DND-41 (cell line): Measurements from ENCODE around the gene PLCD1.

Experiments used
- EZH2 ChIP-seq: IDR thresholded peaks from 3 replicates; pipeline ENCODE4 v1.6.1; 2012; ENCODE audit warnings: borderline replicate concordance, low read depth, mild to moderate bottlenecking, moderate library complexity, low read length, inconsistent platforms; ENCODE audit not compliant: severe bottlenecking
- TF ChIP-seq, protein P1 (sequence below): IDR thresholded peaks from 2 replicates; pipeline ENCODE4 v1.5.1; 2012; ENCODE audit warnings: borderline replicate concordance, low read length, moderate library complexity, mild to moderate bottlenecking; ENCODE audit not compliant: poor library complexity, severe bottlenecking; ENCODE audit errors: extremely low read depth

DNA sequence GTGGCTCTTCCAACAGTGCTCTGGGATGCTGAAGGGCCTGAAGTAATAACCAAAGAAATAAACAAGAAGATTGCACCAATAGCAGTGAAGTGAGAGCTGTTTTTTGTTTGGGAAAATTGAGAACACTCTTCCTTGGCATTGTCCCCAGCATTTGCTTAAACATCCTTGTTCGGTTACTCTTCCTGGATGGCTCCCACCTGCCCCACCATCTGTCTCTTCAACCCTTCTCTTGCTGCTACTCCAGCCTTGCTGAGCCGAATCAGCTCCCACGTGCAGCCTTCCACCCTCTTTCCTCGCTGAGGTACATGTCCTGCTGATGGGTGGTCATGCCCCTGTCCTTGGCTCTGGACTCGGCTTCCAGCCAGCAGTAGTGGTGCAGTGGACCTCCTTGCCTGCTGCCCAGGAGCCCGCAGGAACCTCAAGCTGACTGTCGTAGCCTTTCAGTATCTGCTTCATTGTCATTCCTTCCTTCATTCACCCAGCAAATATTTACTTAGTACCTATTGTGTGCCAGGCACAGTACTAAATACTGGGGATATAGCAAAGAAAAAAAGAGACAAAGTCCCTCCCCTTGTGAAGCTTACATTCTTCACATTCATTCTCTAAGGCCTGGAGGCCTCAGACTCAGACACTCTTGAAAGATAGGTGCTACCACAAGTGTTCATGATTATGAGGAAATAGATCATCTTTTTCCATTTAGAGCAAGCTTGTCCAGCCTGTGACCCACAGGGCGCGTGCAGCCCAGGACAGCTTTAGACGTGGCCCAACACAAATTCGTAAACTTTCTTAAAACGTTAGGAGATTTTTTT, 56.0 kb downstream of the PLCD1 start:
- no peak for TF ChIP-seq EZH2
- TF ChIP-seq, protein P1, sequence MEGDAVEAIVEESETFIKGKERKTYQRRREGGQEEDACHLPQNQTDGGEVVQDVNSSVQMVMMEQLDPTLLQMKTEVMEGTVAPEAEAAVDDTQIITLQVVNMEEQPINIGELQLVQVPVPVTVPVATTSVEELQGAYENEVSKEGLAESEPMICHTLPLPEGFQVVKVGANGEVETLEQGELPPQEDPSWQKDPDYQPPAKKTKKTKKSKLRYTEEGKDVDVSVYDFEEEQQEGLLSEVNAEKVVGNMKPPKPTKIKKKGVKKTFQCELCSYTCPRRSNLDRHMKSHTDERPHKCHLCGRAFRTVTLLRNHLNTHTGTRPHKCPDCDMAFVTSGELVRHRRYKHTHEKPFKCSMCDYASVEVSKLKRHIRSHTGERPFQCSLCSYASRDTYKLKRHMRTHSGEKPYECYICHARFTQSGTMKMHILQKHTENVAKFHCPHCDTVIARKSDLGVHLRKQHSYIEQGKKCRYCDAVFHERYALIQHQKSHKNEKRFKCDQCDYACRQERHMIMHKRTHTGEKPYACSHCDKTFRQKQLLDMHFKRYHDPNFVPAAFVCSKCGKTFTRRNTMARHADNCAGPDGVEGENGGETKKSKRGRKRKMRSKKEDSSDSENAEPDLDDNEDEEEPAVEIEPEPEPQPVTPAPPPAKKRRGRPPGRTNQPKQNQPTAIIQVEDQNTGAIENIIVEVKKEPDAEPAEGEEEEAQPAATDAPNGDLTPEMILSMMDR: no peak
